DND-41 (cell line): Measurements from ENCODE around the gene MSMB.
"Not testable (repeated sequence)": the region's sequence is repeated elsewhere in the genome, so short reads cannot be mapped to it uniquely, and the experiment has no call there.

Experiments used
- ATAC-seq: fragments of 200-7000 bp; cut with Tn5 transposase; 3 replicates; pipeline ENCODE4 v1.9.1; 2021; ENCODE audit warnings: low read depth; ENCODE audit not compliant: insufficient read depth
- DNase-seq: peaks from one replicate; pipeline ENCODE4 v3.0.0-alpha.2; 2020
- H2AFZ ChIP-seq: 2 replicates; pipeline ENCODE4 v1.6.0; 2012; ENCODE audit warnings: low read depth, low read length
- H3K27ac ChIP-seq: 2 replicates; pipeline ENCODE4 v1.5.1; 2012; ENCODE audit warnings: low read length, inconsistent platforms
- H3K27me3 ChIP-seq: fragments of 200-600 bp; sonication (generic); 2 replicates; pipeline ENCODE4 v1.6.0; 2012; ENCODE audit warnings: low read length, mild to moderate bottlenecking, inconsistent platforms; ENCODE audit not compliant: insufficient read depth, poor library complexity
- H3K36me3 ChIP-seq: 2 replicates; pipeline ENCODE4 v1.5.1; 2012; ENCODE audit warnings: low read length, inconsistent platforms; ENCODE audit not compliant: insufficient read depth
- H3K4me1 ChIP-seq: 2 replicates; pipeline ENCODE4 v1.5.1; 2012; ENCODE audit warnings: mild to moderate bottlenecking, low read length; ENCODE audit not compliant: insufficient read depth
- H3K4me2 ChIP-seq: 2 replicates; pipeline ENCODE4 v1.6.0; 2012; ENCODE audit warnings: mild to moderate bottlenecking, moderate library complexity, low read length, inconsistent platforms; ENCODE audit not compliant: insufficient read depth
- H3K4me3 ChIP-seq, 2 experiments: fragments of 200-600 bp in 1 of 2; shearing (Covaris generic) in 1 of 2; 2 replicates each; pipeline ENCODE4 v1.5.1; 2012 to 2016; ENCODE audit warnings: inconsistent platforms in 2 of 2, low read length in 2 of 2, mild to moderate bottlenecking in 2 of 2, low read depth in 1 of 2, moderate library complexity in 1 of 2
- H3K79me2 ChIP-seq: 2 replicates; pipeline ENCODE4 v1.6.0; 2012; ENCODE audit warnings: low read length, inconsistent platforms; ENCODE audit not compliant: insufficient read depth
- H3K9ac ChIP-seq: 2 replicates; pipeline ENCODE4 v1.6.0; 2012; ENCODE audit warnings: low read depth, mild to moderate bottlenecking, inconsistent platforms, low read length, moderate library complexity
- H3K9me3 ChIP-seq: 2 replicates; pipeline ENCODE4 v1.5.1; 2012; ENCODE audit warnings: low read length, moderate library complexity, mild to moderate bottlenecking, inconsistent platforms; ENCODE audit not compliant: insufficient read depth, severe bottlenecking
- H4K20me1 ChIP-seq: 2 replicates; pipeline ENCODE4 v1.6.0; 2012; ENCODE audit warnings: low read length; ENCODE audit not compliant: insufficient read depth
- CTCF ChIP-seq: IDR thresholded peaks from 2 replicates; pipeline ENCODE4 v1.5.1; 2012; ENCODE audit warnings: borderline replicate concordance, low read length, moderate library complexity, mild to moderate bottlenecking; ENCODE audit not compliant: poor library complexity, severe bottlenecking; ENCODE audit errors: extremely low read depth
- EZH2 ChIP-seq: IDR thresholded peaks from 3 replicates; pipeline ENCODE4 v1.6.1; 2012; ENCODE audit warnings: borderline replicate concordance, low read depth, mild to moderate bottlenecking, moderate library complexity, low read length, inconsistent platforms; ENCODE audit not compliant: severe bottlenecking

Gene MSMB

GRCh38 chr10:46090258-46090812, 44.3 kb upstream of the MSMB start:
- H3K79me2 ChIP-seq = peaks cover 3% of the 10 kb centered on the region
- H2AFZ ChIP-seq = no peak overlapping the region
- no peak overlapping the region for H3K4me2 ChIP-seq
- H3K9me3 ChIP-seq = no peaks in the 10 kb centered on the region
- peaks cover 66% of the 10 kb centered on the region for H3K4me1 ChIP-seq
- H4K20me1 ChIP-seq = no peaks in the 10 kb centered on the region
- no peaks in the 10 kb centered on the region for H3K36me3 ChIP-seq
- H3K27me3 ChIP-seq = no peaks in the 10 kb centered on the region
- no peak for DNase-seq
- TF ChIP-seq CTCF (no peak), EZH2 (no peak)
- H3K27ac ChIP-seq = peak overlapping the region; percentile 51; the same call in 1 of the 2 replicates
- no peak for ATAC-seq
- no peak overlapping the region for H3K4me3 ChIP-seq
- no peak overlapping the region for H3K9ac ChIP-seq

GRCh38 chr10:46087381-46087780, 41.3 kb upstream of the MSMB start:
- not testable (repeated sequence) for H3K9ac ChIP-seq, H3K79me2 ChIP-seq, H2AFZ ChIP-seq, H3K27me3 ChIP-seq, H4K20me1 ChIP-seq, H3K36me3 ChIP-seq, DNase-seq, H3K4me3 ChIP-seq, H3K4me2 ChIP-seq, ATAC-seq, H3K9me3 ChIP-seq, H3K27ac ChIP-seq
- H3K4me1 ChIP-seq = peaks cover 37% of the 10 kb centered on the region

- DNase-seq = no peak
- H4K20me1 ChIP-seq = no peaks in the 10 kb centered on the region
- H3K4me2 ChIP-seq = no peak overlapping the region
- H3K9ac ChIP-seq = no peak overlapping the region
- H3K4me1 ChIP-seq = peaks cover 41% of the 10 kb centered on the region
- H3K27me3 ChIP-seq = no peaks in the 10 kb centered on the region
- H3K36me3 ChIP-seq = no peaks in the 10 kb centered on the region
- no peaks in the 10 kb centered on the region for H3K79me2 ChIP-seq
- no peak overlapping the region for H3K27ac ChIP-seq
- H3K4me3 ChIP-seq = no peak overlapping the region
- ATAC-seq = no peak
- no peak for TF ChIP-seq CTCF
- TF ChIP-seq EZH2 = no peak
- no peak overlapping the region for H2AFZ ChIP-seq
- no peaks in the 10 kb centered on the region for H3K9me3 ChIP-seq
These were observed 38.5 kb upstream of the MSMB start for GRCh38 chr10:46084321-46085165.

- DNase-seq = no peak
- no peak overlapping the region for H3K4me2 ChIP-seq
- H4K20me1 ChIP-seq = no peaks in the 10 kb centered on the region
- H3K9me3 ChIP-seq = no peaks in the 10 kb centered on the region
- H3K9ac ChIP-seq = peak overlapping the region; percentile 28; the same call in 1 of the 2 replicates
- peak overlapping the region; percentile 90 for H3K27ac ChIP-seq
- H3K79me2 ChIP-seq = no peaks in the 10 kb centered on the region
- no peak overlapping the region for H3K4me3 ChIP-seq
- H3K36me3 ChIP-seq = no peaks in the 10 kb centered on the region
- no peak for ATAC-seq
- H3K27me3 ChIP-seq = no peaks in the 10 kb centered on the region
- TF ChIP-seq EZH2 (no peak), CTCF (no peak)
- H3K4me1 ChIP-seq = peaks cover 64% of the 10 kb centered on the region
- no peak overlapping the region for H2AFZ ChIP-seq
These were observed 34.8 kb upstream of the MSMB start for GRCh38 chr10:46080886-46081285.
